ENCODE measurements around the gene CYBC1.

GRCh38 chr17:82433560-82434215 is 16.9 kb downstream of the CYBC1 start:
- TF ChIP-seq CTCF (IDR thresholded peaks at IDR 0.05) (no peak), POLR2A (IDR thresholded peaks at IDR 0.05) (no peak)
